MG63 (cell line): ENCODE measurements around the gene CD6. TPM values are rescaled to one million over a fixed set of nuclear protein-coding genes. Genes with fewer than 3 reads are reported as not detected.

Experiments used
- DNase-seq: peaks from one replicate; pipeline ENCODE4 v3.0.0-alpha.2; 2020
- H3K27me3 ChIP-seq: fragments of 250-450 bp; sonication (Bioruptor Pico); 2 replicates; pipeline ENCODE4 v1.5.1; 2020; ENCODE audit warnings: mild to moderate bottlenecking, moderate library complexity
- H3K36me3 ChIP-seq: fragments of 250-450 bp; sonication (Bioruptor Pico); 2 replicates; pipeline ENCODE4 v1.5.1; 2020; ENCODE audit warnings: mild to moderate bottlenecking, moderate library complexity
- H3K4me3 ChIP-seq: fragments of 250-450 bp; sonication (Bioruptor Pico); 2 replicates; pipeline ENCODE4 v1.5.1; 2020; ENCODE audit warnings: mild to moderate bottlenecking, moderate library complexity
- H3K9me3 ChIP-seq: fragments of 250-450 bp; sonication (Bioruptor Pico); 2 replicates; pipeline ENCODE4 v1.5.1; 2020; ENCODE audit warnings: mild to moderate bottlenecking, moderate library complexity
- total RNA-seq: library from RNA; depleted of rRNA; stranded (reverse); fragments of >200 nt; shearing (Covaris generic); gene quantifications from 2 replicates; pipeline ENCODE4 v1.2.3, GENCODE V29; 2014; ENCODE audit warnings: low replicate concordance

CD6 gene
- total RNA-seq, 1 experiment from 2014 or later, result not detected

DNA sequence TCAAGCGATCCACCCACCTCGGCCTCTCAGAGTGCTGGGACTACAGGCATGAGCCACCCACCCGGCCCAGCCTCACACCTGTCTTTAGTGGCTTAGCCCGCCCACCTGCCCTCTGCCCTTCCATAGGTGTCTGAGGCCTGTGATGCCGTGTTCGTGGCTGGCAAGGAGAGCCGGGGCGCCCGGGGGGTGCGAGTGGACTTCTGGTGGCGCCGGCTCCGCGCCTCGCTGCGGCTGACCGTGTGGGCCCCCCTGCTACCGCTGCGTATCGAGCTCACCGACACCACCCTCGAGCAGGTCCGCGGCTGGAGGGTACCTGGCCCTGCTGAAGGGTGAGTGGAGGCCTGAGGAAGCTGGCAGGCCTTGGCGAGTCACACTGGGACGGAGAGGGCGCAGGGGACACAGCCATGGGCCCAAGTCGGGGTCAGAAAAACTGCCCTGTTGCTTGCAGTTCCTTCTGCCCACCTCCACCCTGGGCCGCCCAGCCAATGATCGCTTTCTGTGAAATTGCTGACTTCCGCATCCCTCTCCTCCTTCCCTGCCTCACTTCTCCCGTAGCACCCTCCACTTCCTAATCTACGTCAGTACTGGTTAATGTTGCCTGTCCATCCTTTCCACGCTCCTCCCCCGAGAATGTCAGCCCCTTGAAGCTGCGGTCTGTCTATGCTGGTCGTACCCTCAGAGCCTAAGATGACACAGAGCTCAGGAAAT, 37.9 kb upstream of the CD6 start:
- H3K36me3 ChIP-seq, result no peaks in the 10 kb centered on the region
- DNase-seq, result no peak

DNA sequence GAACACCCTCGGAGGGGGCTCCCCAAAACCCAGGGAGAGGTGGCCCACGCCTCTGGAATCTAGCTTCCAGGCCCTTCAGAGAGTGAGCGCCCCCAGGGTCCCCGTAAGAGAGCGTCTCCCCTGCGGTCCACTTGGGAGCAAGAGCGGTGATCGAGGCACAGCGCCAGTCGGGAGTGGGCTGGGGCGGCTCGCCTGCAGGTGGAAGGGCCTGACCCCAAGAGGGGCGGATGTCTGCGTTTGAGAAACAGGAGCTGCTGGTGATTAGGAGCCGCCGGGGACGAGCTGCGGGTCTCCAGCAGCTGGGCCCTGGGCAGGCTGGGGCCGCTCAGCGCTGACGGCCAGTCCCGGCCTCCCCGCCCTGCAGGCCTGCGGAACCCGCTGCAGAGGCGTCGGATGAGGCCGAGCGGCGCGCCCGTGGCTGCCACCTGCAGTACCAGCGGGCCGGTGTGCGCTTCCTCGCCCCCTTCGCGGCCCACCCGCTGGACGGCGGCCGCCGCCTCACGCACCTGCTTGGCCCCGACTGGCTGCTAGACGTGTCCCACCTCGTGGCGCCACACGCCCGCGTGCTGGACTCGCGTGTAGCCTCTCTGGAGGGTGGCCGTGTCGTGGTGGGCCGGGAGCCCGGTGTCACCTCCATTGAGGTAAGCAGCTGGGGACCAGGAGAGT, 37.2 kb upstream of the CD6 start:
- DNase-seq, result no peak
- Histone ChIP-seq H3K27me3 (no peaks in the 10 kb centered on the region), H3K4me3 (no peak overlapping the region), H3K9me3 (no peaks in the 10 kb centered on the region), H3K36me3 (no peaks in the 10 kb centered on the region)

More for the DNA sequence above, 37.9 kb upstream of the CD6 start:
- H3K27me3 ChIP-seq, result no peaks in the 10 kb centered on the region
- no peak overlapping the region for H3K4me3 ChIP-seq
- no peaks in the 10 kb centered on the region for H3K9me3 ChIP-seq

DNA sequence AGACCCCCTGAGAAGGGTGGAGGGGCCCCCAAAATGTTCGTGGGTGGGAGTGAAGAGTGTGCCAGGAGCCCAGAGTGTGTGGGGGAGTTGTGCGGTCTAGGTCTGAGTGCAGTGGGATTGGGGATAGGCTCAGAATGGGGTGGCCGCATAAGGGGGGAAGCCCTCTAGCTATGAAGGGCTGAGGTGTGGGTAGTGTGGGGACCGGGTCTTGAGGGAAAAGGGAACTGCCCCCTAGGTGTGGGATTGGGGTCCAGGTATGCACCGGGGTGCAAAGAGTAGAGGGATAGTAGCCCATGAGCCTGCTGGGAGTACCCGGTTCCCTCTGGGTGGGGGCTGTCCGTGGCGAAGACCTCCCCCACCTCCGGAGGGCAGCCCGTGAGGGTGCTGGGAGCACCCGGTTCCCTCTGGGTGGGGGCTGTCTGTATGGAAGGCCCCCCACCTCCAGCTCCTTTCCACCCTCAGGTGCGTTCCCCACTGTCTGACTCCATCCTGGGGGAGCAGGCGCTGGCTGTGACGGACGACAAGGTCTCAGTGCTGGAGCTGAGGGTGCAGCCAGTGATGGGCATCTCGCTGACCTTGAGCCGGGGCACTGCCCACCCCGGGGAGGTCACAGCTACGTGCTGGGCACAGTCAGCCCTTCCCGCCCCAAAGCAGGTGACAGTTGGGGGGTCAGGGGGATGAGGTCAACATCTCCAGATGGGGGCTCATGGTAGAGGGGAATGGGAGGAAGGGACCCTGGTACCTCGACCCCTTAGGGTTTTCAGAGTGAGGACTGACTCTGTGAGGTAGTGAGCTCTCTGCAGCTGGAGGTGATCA, 36.5 kb upstream of the CD6 start:
- Histone ChIP-seq H3K4me3 (no peak overlapping the region), H3K36me3 (no peaks in the 10 kb centered on the region)
- DNase-seq, result no peak

DNA sequence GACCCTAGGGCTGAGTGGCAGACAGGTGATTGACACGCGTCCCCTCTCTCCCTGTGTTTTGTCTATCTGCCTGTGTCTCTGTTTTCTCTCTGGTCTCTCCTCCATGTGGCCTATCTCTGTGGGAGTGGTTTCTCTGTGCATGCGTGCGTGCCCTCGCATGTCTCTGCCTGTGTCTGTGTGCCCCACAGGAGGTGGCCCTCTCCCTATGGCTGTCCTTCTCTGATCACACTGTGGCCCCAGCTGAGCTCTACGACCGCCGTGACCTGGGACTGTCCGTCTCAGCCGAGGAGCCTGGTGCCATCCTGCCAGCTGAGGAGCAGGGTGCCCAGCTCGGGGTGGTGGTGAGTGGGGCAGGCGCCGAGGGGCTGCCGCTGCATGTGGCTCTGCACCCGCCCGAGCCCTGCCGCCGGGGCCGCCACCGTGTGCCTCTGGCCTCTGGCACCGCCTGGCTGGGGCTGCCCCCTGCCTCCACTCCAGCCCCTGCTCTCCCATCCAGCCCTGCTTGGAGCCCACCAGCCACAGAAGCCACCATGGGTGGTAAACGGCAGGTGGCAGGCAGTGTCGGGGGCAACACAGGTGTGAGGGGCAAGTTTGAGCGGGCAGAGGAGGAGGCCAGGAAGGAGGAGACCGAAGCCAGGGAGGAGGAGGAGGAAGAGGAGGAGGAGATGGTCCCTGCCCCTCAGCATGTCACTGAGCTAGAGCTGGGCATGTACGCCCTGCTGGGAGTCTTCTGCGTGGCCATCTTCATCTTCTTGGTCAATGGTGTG, 35.6 kb upstream of the CD6 start:
- Histone ChIP-seq H3K4me3 (no peak overlapping the region), H3K36me3 (no peaks in the 10 kb centered on the region), H3K9me3 (no peaks in the 10 kb centered on the region), H3K27me3 (no peaks in the 10 kb centered on the region)
- DNase-seq, result no peak

More for the DNA sequence above, 36.5 kb upstream of the CD6 start:
- Histone ChIP-seq H3K9me3 (no peaks in the 10 kb centered on the region), H3K27me3 (no peaks in the 10 kb centered on the region)

DNA sequence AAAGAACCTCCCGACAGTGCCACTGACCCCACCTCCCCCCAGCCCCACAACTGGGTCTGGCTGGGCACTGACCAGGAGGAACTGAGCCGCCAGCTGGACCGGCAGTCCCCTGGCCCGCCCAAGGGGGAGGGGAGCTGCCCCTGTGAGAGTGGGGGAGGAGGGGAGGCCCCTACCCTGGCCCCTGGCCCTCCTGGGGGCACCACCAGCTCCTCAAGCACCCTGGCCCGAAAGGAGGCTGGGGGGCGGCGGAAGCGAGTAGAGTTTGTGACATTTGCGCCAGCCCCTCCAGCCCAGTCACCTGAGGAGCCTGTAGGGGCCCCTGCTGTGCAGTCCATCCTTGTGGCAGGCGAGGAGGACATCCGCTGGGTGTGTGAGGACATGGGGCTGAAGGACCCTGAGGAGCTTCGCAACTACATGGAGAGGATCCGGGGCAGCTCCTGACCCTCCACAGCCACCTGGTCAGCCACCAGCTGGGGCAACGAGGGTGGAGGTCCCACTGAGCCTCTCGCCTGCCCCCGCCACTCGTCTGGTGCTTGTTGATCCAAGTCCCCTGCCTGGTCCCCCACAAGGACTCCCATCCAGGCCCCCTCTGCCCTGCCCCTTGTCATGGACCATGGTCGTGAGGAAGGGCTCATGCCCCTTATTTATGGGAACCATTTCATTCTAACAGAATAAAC, 34.9 kb upstream of the CD6 start:
- Histone ChIP-seq H3K4me3 (no peak overlapping the region), H3K27me3 (no peaks in the 10 kb centered on the region), H3K9me3 (no peaks in the 10 kb centered on the region), H3K36me3 (no peaks in the 10 kb centered on the region)
- no peak for DNase-seq

DNA sequence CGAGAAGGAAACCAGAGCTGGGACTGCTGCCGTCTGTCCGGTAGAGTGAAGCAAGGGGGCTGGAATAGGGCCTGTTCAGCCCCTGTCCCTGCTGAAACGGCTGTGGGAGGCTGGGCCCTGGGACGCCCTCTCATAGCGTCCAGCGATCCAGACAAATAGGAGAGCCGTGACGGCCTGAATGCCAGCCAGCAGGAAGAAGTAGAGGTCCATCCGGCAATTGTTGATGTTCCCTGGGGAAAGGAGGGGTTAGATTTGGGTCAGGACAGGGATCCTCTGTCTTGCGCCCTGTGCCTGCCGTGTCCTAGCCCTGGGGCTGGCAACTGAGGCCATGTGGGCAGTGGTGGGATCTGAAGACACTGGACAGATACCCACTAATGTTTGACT, 34.3 kb upstream of the CD6 start:
- no peaks in the 10 kb centered on the region for H3K36me3 ChIP-seq
- no peak for DNase-seq
- H3K27me3 ChIP-seq, result no peaks in the 10 kb centered on the region
- H3K9me3 ChIP-seq, result no peaks in the 10 kb centered on the region
- no peak overlapping the region for H3K4me3 ChIP-seq

DNA sequence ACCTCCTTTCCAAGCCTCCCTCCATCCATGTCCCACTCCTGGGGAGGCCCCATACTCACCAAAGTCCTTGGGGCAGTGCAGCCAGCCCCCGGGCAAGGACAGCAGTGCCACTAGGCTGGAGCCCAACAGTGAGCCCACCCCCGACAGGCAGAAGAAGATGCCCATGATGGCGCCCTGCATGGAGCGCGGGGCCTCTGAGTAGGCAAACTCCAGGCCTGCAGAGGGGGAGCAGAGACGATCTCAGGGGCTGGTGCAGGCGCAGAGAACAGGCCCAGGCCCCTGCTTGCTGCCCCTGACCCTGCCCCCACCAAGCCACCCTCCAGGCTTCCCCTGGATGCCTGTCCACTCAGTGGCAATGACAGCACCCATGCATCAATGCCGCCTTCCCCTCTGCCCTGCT, 33.7 kb upstream of the CD6 start:
- H3K36me3 ChIP-seq, result no peaks in the 10 kb centered on the region
- H3K27me3 ChIP-seq, result no peaks in the 10 kb centered on the region
- no peaks in the 10 kb centered on the region for H3K9me3 ChIP-seq
- H3K4me3 ChIP-seq, result no peak overlapping the region
- no peak for DNase-seq

DNA sequence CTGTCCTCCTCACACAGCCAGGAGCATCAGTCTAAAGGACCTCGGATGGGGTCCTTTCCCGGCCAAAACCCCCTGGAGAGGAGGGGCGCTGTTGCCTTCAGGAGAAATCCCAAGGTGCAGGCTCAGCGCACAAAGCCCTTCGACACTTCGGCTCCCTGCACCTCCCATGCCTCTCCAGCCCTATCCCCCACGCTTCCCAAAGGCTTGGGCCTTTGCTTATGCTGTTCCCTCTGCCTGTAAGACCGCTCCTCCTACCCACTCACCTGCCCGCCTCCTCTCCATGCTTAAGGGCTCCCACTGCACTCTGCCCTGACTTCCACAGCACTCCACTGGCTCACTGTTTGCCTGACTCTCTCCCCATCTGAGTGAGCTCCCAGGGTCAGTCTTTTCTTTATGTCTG, 33.0 kb upstream of the CD6 start:
- DNase-seq, result no peak
- Histone ChIP-seq H3K27me3 (no peaks in the 10 kb centered on the region), H3K9me3 (no peaks in the 10 kb centered on the region), H3K36me3 (no peaks in the 10 kb centered on the region), H3K4me3 (no peak overlapping the region)

DNA sequence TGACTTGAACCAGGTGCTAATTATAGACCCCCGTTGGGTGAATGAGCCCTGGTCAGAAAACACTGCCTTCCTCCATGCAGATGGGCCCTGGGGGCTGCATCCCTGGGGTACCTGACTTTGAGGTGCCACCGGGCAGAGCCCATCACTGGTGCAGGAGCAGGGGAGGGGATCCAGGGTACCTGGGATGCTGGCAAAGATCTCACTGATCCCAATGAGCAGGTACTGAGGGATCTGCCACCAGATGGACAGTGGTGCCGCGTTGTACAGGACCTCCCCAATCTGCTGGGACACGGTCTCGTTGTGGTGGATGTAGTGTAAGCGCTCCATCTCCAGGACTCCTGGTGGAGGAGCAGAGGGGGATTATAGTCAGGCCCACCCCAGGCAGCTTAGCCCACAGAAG, 32.2 kb upstream of the CD6 start:
- H3K4me3 ChIP-seq, result no peak overlapping the region

DNA sequence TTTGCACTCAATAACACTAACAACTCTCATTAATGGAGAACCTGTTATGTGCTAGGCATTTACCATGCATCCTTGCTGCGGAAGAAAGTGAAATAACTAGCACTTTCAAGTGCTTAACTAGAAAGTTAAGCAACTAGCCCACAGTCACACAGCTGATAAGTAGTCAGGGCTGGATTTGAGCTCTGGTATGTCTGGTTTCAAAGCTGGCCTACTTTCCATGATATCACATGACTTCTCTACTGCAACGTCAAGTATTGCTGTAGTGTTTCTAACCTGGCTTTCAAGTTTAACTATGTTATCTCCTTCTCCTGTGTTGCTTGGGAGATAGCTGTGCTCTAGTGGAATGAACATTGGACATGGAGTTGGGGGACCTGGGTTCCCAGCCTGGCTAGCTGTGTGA, 31.6 kb upstream of the CD6 start:
- Histone ChIP-seq H3K36me3 (no peaks in the 10 kb centered on the region), H3K9me3 (no peaks in the 10 kb centered on the region), H3K27me3 (no peaks in the 10 kb centered on the region), H3K4me3 (no peak overlapping the region)
- no peak for DNase-seq

More for the DNA sequence above, 32.2 kb upstream of the CD6 start:
- DNase-seq, result no peak
- Histone ChIP-seq H3K27me3 (no peaks in the 10 kb centered on the region), H3K36me3 (no peaks in the 10 kb centered on the region), H3K9me3 (no peaks in the 10 kb centered on the region)

DNA sequence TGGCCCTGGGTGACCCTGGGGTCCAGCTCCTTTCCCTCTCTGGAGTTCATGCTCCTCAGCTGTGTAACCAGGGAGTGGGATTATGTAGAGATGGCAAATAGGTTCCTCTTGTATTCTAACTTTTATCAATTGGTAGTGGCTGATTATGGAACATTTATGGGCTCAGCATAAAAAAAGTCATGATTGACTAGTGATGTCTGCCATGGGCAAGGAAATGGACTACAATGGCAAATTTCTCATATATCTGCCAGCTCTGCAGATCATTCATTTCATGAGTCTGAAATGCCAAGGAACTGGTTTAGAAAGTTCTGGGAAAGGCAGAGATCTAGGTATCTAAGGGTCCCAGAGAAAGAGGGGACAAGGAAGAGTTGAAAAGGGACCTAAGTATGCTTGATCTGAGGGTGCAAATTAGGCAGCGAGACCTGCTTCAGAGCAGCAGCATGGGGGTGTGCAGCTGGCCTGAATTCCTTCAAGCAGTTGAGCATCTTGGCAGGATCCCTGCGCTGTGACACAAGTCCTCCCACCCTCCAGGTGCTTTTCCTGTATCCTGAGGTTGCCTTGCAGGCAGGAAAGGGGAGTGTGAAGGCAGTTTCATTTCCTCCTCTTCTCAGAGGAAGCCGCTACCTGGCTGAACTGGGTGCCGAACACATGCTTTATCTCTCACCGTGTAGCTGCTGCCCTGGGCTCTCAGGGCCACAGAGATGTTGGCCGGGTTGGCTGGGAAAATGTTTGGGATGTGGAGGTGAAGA, 29.9 kb upstream of the CD6 start:
- DNase-seq, result no peak
- Histone ChIP-seq H3K4me3 (no peak overlapping the region), H3K36me3 (no peaks in the 10 kb centered on the region), H3K9me3 (no peaks in the 10 kb centered on the region), H3K27me3 (no peaks in the 10 kb centered on the region)

DNA sequence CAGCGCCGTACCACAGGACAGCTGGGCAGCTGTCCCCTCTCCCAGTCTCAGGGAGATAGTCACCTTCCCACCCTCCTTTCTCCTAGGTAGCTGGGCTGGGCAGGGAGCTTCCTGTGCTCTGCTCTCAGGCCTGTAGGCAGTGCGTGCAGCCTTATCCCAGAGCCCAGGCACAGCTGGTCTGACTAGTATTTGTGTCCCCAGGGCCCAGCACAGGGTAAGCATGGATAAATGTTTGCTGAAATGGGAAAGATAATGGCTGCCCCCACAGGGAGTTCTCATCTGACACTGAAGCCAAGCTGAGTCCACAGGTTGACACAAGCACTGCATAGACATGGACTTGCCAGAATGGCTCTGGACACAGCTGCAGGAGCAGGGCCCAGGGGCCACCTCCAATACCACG, 29.3 kb upstream of the CD6 start:
- DNase-seq, result no peak
- Histone ChIP-seq H3K4me3 (no peak overlapping the region), H3K27me3 (no peaks in the 10 kb centered on the region), H3K9me3 (no peaks in the 10 kb centered on the region), H3K36me3 (no peaks in the 10 kb centered on the region)

DNA sequence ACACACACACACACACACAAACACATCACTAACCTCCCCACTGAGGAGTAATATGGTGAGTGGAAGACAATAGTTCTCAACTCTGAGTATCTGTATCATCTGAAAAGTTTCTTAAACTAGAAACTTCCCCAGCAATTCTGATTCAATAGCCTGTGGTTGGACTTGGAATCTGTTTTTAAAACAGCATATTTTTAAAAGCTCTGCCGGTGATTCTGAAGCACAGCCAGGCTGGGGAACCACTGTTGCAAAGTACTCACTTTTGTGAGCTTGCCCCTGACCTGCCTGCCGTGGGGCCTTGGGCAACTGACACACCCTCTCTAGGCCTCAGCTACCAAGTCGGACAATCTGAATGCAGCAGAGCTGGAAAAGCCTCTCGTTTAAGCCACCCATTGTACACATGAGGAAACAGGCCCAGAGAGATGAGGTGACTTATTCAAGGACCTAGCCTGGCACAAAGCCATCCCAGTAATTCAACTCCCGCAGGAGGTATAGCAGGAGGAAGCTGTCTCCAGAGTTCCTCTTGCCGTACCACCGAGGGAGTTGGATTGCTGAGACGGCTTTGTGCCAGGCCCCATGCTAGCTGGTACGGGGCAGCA, 28.4 kb upstream of the CD6 start:
- Histone ChIP-seq H3K9me3 (no peaks in the 10 kb centered on the region), H3K27me3 (no peaks in the 10 kb centered on the region)

DNA sequence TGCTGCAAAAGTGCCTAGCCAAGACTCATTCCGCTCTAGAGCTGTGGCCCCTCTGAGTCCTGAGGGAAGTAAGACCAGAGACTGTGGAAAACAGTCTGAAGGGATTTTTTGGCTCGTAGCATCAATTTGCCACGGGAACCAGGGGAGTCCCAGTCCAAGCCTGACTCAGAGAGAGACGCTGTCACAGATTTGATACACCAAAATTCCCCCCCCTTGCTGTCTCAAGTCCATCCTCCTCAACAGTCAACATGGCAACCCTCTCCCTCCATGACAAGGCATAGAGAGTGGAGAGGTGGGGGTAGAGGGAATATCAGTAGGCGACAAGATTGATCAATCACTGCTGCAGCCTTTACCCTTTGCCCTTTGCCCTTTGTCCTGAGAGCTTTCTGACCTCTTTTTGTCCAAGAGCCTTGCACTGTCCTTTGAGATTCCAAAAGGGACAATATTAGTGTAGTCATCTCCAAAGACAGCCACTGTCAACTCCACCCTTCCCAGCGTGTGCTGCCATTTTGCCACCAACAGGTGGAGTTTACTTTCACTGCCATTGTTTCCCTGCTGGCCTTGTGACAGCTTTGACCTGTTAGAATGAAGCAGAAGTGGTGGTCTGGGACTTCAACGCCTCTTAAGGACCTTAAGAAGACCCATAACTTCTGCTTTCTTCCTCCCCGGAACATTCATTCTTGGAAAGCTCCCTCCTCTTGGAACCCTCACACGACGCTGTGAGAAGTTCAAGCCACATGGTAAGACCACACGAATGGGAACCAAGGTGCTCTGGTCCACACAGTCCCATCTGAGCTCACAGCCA, 26.8 kb upstream of the CD6 start:
- DNase-seq, result no peak
- Histone ChIP-seq H3K36me3 (no peaks in the 10 kb centered on the region), H3K9me3 (no peaks in the 10 kb centered on the region), H3K27me3 (no peaks in the 10 kb centered on the region), H3K4me3 (no peak overlapping the region)

More for the DNA sequence above, 28.4 kb upstream of the CD6 start:
- DNase-seq, result no peak
- H3K4me3 ChIP-seq, result no peak overlapping the region
- no peaks in the 10 kb centered on the region for H3K36me3 ChIP-seq

DNA sequence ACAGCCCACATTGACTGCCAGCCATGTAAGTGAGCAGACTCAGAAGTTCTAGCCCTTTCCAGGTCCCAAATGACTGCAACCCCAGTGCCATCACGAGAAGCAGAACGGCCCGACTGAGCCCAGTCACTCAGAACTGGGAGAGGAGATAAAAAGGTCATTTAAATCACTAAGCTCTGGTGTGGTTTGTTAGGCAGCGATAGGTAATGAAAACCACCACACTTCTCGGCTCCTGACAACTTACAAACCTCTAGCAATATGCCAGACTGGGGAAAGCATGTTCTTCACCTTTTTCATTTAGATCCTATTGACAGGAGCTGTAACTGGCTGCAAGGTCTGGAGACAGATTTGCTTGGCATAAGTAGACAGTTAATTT, 26.2 kb upstream of the CD6 start:
- H3K9me3 ChIP-seq, result no peaks in the 10 kb centered on the region
- H3K4me3 ChIP-seq, result no peak overlapping the region
- no peak for DNase-seq
- H3K36me3 ChIP-seq, result no peaks in the 10 kb centered on the region
- no peaks in the 10 kb centered on the region for H3K27me3 ChIP-seq
